IMR-90 (cell line): ENCODE results near the gene TMTC2. TPM values are rescaled to one million over a fixed set of nuclear protein-coding genes. Genes with fewer than 3 reads are reported as not detected.
A peak's percentile ranks its signal among the peaks of the same experiment; 100 is the strongest.

Experiments used
- ATAC-seq: fragments of 200-7000 bp; cut with Tn5 transposase; 2 replicates; pipeline ENCODE4 v1.9.1; 2020; ENCODE audit warnings: low read depth, mild to moderate bottlenecking, moderate library complexity
- BruUV-seq: library from RNA; stranded (reverse); fragments of 400-500 nt; replicated peaks from 2 replicates; lab custom pipeline; 2021; lab: Mats Ljungman, UMichigan
- CTCF ChIA-PET: fragments of 300-600 bp; formaldehyde crosslinking; extraction: SDS; loops from one replicate; lab custom pipeline; 2021; ENCODE audit warnings: antibody characterized with exemption; lab: Yijun Ruan, JAX
- POLR2A ChIA-PET: fragments of 300-600 bp; sonication (Branson Sonifier 250); formaldehyde crosslinking; loops from one replicate; lab custom pipeline; 2022; ENCODE audit warnings: antibody characterized with exemption; ENCODE audit not compliant: unreplicated experiment; lab: Charles Lee
- DNase-seq: peaks from one replicate; pipeline ENCODE4 v3.0.0; 2013
- H2AFZ ChIP-seq: replicated peaks from 2 replicates; pipeline ENCODE3; 2013; ENCODE audit warnings: low read length, mild to moderate bottlenecking; ENCODE audit not compliant: poor library complexity
- H2AK5ac ChIP-seq: 2 replicates; pipeline ENCODE4 v1.6.1; 2013; ENCODE audit warnings: low read depth, low read length, inconsistent platforms
- H2AK9ac ChIP-seq: replicated peaks from 2 replicates; pipeline ENCODE3; 2013; ENCODE audit warnings: mild to moderate bottlenecking, low read depth, low read length, moderate library complexity; ENCODE audit not compliant: poor library complexity
- H2BK120ac ChIP-seq: 2 replicates; pipeline ENCODE4 v1.6.1; 2013; ENCODE audit warnings: low read depth, low read length, inconsistent platforms
- H2BK15ac ChIP-seq: 3 replicates; pipeline ENCODE4 v1.6.1; 2013; ENCODE audit warnings: low read depth, low read length, inconsistent platforms
- H2BK20ac ChIP-seq: 2 replicates; pipeline ENCODE4 v1.6.1; 2013; ENCODE audit warnings: low read depth, mild to moderate bottlenecking, inconsistent platforms, low read length, moderate library complexity
- H2BK5ac ChIP-seq: 2 replicates; pipeline ENCODE4 v1.6.1; 2013; ENCODE audit warnings: mild to moderate bottlenecking, low read depth, low read length, inconsistent platforms; ENCODE audit not compliant: poor library complexity, severe bottlenecking
- H3K14ac ChIP-seq: replicated peaks from 2 replicates; pipeline ENCODE4 v1.6.1; 2013; ENCODE audit warnings: low read depth, low read length, inconsistent platforms
- H3K18ac ChIP-seq: 2 replicates; pipeline ENCODE4 v1.6.1; 2013; ENCODE audit warnings: low read depth, low read length, control low read depth
- H3K23ac ChIP-seq: 2 replicates; pipeline ENCODE4 v1.6.1; 2013; ENCODE audit warnings: low read depth, low read length, inconsistent platforms
- H3K27ac ChIP-seq: 2 replicates; pipeline ENCODE4 v1.5.1; 2013; ENCODE audit warnings: mild to moderate bottlenecking, control low read depth, low read length; ENCODE audit not compliant: insufficient read depth
- H3K27me3 ChIP-seq: 2 replicates; pipeline ENCODE4 v1.6.1; 2013; ENCODE audit warnings: low read length; ENCODE audit not compliant: control insufficient read depth, insufficient read depth
- H3K36me3 ChIP-seq: 2 replicates; pipeline ENCODE4 v1.6.1; 2013; ENCODE audit warnings: low read length, mixed read lengths; ENCODE audit not compliant: control insufficient read depth, insufficient read depth
- H3K4ac ChIP-seq: 2 replicates; pipeline ENCODE4 v1.6.1; 2013; ENCODE audit warnings: low read depth, low read length, inconsistent platforms
- H3K4me1 ChIP-seq: 2 replicates; pipeline ENCODE4 v1.6.1; 2013; ENCODE audit warnings: low read length, mixed read lengths; ENCODE audit not compliant: control insufficient read depth, insufficient read depth
- H3K4me2 ChIP-seq: 2 replicates; pipeline ENCODE4 v1.6.1; 2013; ENCODE audit warnings: low read depth, mild to moderate bottlenecking, control low read depth, low read length, moderate library complexity
- H3K4me3 ChIP-seq: 2 replicates; pipeline ENCODE4 v1.5.1; 2013; ENCODE audit warnings: low read depth, mild to moderate bottlenecking, control low read depth, low read length, moderate library complexity; ENCODE audit not compliant: insufficient read depth
- H3K56ac ChIP-seq: 2 replicates; pipeline ENCODE4 v1.6.1; 2013; ENCODE audit warnings: low read length, inconsistent platforms; ENCODE audit not compliant: insufficient read depth; ENCODE audit errors: extremely low read depth
- H3K79me1 ChIP-seq, 2 experiments: 2 replicates each; pipeline ENCODE4 v1.6.1; 2013; ENCODE audit warnings: low read length in 2 of 2, inconsistent platforms in 1 of 2, low read depth in 1 of 2
- H3K9ac ChIP-seq: 2 replicates; pipeline ENCODE4 v1.6.1; 2013; ENCODE audit warnings: low read depth, low read length, control low read depth
- H3K9me1 ChIP-seq: 2 replicates; pipeline ENCODE4 v1.6.1; 2013; ENCODE audit warnings: low read length, inconsistent platforms; ENCODE audit not compliant: insufficient read depth
- H3K9me3 ChIP-seq: 2 replicates; pipeline ENCODE4 v1.6.1; 2013; ENCODE audit warnings: low read length; ENCODE audit not compliant: control insufficient read depth, insufficient read depth
- H4K20me1 ChIP-seq: 2 replicates; pipeline ENCODE4 v1.6.1; 2013; ENCODE audit warnings: low read length, inconsistent platforms; ENCODE audit not compliant: insufficient read depth
- H4K5ac ChIP-seq: 2 replicates; pipeline ENCODE4 v1.6.1; 2013; ENCODE audit warnings: mild to moderate bottlenecking, low read depth, low read length, control low read depth
- H4K8ac ChIP-seq, 2 experiments: 2 replicates each; pipeline ENCODE4 v1.6.1; 2013; ENCODE audit warnings: low read depth in 2 of 2, low read length in 2 of 2, control low read depth in 1 of 2, inconsistent platforms in 1 of 2
- H4K91ac ChIP-seq: 2 replicates; pipeline ENCODE4 v1.6.1; 2013; ENCODE audit warnings: low read depth, low read length, inconsistent platforms; ENCODE audit not compliant: insufficient read depth
- CHD1 ChIP-seq: IDR thresholded peaks from 2 replicates; pipeline ENCODE4 v1.6.1; 2012; ENCODE audit warnings: low read depth, low read length, improper control_type of control experiment
- MAFK ChIP-seq: IDR thresholded peaks from 2 replicates; pipeline ENCODE4 v1.6.1; 2012; ENCODE audit warnings: low read depth, low read length, improper control_type of control experiment
- WGBS, 2 experiments: methylation state at CpG; one replicate each; pipeline versions ENCODE4 v1.1.5 to v1.1.7; 2013; ENCODE audit warnings: missing lambda C conversion rate in 2 of 2; ENCODE audit not compliant: insufficient read length in 1 of 2; ENCODE audit errors: extremely low coverage in 2 of 2; 5-methylcytosine and 5-hydroxymethylcytosine counted together
- dilution Hi-C: fragments of 300-500 bp; cut with HindIII; formaldehyde crosslinking; loops from one replicate; pipeline ENCODE4 v1.14.3; 2018; ENCODE audit warnings: low sequenced_read_pairs; ENCODE audit not compliant: unreplicated experiment
- in situ Hi-C: fragments of 300-500 bp; cut with MboI; formaldehyde crosslinking; loops from 3 replicates; pipeline ENCODE4 v1.14.3; 2019; ENCODE audit warnings: low sequenced_read_pairs, inconsistent platforms, mixed read lengths
- intact Hi-C: fragments of 100-400 bp; cut with micrococcal nuclease; formaldehyde crosslinking; loops from 2 replicates; pipeline ENCODE4 v1.10.0; 2022
- polyA plus RNA-seq, 3 experiments: library from polyadenylated mRNA; depleted of rRNA; stranded (reverse); fragments of >200 nt; gene quantifications; 2 replicates each; pipeline ENCODE4 v1.2.3, GENCODE V29; 2012; ENCODE audit warnings: low replicate concordance in 1 of 3
- total RNA-seq: library from RNA; depleted of rRNA; stranded (reverse); fragments of >200 nt; gene quantifications from 2 replicates; pipeline ENCODE4 v1.2.3, GENCODE V29; 2012

TMTC2 gene
- total and polyA plus RNA-seq, 2 of the 4 experiments (the other 2 are of a cell fraction): 0.56 to 1.4 TPM

DNA sequence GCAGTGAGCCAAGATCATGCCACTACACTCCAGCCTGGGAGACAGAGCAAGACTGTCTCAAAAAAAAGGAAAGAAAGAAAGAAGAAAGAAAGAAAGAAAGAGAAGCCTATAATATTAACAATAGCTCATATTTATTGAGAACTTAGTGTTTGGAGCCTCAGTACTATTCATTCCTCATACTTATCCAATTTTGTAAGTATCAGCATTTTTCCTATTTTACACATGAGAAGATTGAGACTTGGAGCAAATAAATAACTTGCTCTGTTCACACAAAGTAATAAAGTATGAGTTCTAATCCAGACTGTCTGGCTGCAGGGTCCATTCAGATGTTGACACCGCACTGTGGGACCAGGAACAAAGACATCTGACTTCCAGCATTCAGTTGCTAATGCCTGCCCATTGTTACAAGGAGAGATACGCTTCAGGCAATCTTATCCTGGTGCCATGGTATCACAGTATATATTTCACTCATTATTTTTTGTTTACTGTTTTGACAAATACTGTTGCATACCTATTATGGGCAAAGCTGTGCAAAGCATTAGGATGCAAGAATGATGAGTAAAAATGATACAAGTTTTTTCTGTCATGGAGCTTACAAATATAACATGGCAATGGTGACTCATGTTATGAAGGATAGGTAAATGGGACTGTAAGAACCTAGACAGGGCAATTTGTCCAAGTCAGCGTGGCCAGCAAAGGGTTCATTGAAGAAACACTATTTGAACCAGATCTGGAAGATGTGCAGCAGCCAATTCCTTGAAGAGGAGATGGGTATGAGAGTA, 21.4 kb upstream of the TMTC2 start:
- Histone ChIP-seq H3K18ac (no peak overlapping the region), H3K27me3 (no peaks in the 10 kb centered on the region), H3K4me1 (no peaks in the 10 kb centered on the region), H2AFZ (no peak overlapping the region), H3K4me3 (no peak overlapping the region), H2AK5ac (no peak overlapping the region), H3K27ac (no peak overlapping the region), H2AK9ac (no peak overlapping the region), H4K20me1 (no peaks in the 10 kb centered on the region), H3K14ac (no peak overlapping the region), H3K23ac (no peak overlapping the region), H2BK20ac (no peak overlapping the region), H4K8ac (no peak overlapping the region), H3K9me3 (no peaks in the 10 kb centered on the region), H3K4me2 (no peak overlapping the region), H4K5ac (no peak overlapping the region), H2BK5ac (no peak overlapping the region), H3K79me1 (no peaks in the 10 kb centered on the region), H2BK15ac (no peak overlapping the region), H3K9ac (no peak overlapping the region), H3K36me3 (no peaks in the 10 kb centered on the region), H2BK120ac (no peak overlapping the region), H4K91ac (no peak overlapping the region), H3K9me1 (no peaks in the 10 kb centered on the region), H3K56ac (no peak overlapping the region), H3K4ac (no peak overlapping the region)
- intact Hi-C loops: no loop called here
- dilution Hi-C loops: no loop called here
- BruUV-seq: no TSS peak
- TF ChIP-seq CHD1 (no peak), MAFK (peak; percentile 34; the same call in 1 of the 2 replicates)
- POLR2A ChIA-PET: no interaction called here
- DNase-seq (no peak), ATAC-seq (no peak)
- CTCF ChIA-PET: no interaction called here
- WGBS, 2 experiments: no CpG with 5 or more reads among the region's 3 CpGs
- in situ Hi-C loops: no loop called here
